ENCODE results near the gene CCDC57. TPM values are rescaled to one million over a fixed set of nuclear protein-coding genes. Genes with fewer than 3 reads are reported as not detected.

CCDC57 gene
- total RNA-seq, 5 donors from 2014 or later (not counting 1 experiment from before 2014, with no cell fraction given), result 86.4 to 127 (median 103) TPM

DNA sequence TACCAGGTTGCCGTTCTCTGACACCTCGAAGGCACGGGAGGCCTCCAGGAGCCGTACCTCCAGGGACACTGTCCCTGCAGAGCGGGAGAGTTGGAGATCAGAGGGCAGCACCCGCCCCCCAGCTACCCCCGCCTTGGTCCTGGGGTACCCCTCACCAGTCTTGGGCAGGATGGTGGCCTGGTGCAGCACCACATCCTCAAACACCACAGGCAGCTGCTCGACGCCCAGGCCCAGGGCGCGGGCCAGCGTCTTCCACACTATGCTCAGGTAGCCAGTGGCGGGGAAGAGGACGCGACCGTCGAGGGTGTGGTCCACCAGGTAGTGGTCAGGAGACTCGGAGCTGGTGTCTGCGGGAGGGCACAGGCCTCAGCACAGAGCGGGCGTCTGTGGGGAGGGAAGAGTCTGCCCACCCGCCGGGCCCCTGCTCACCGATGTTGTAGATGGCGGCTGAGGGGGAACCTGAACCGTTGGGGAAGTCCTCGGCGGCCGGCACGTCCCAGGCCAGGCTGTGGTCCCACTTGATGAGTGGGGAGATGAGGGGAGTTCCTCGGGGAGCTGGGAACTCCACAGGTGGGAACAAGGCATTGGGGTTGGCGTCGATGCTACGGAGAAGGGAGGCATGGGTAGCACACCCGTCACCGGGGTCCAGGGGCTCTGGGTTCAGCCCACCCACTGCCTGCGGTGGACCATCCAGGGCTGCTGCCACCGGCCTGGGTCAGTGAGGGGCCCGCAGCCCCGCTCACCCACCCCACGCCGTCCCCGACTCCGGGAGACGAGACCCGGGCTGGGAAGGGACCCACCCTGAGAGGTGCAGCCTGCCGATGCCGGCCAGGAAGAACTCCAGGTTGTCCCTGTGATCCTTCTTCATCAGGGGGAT lies 124.4 kb downstream of the CCDC57 start:
- WGBS (ENCODE audit: insufficient coverage), result 97% methylated on average over 34 of the region's 48 CpGs
- Mint-ChIP-seq H3K4me3 (no peak overlapping the region), H3K4me1 (no peaks in the 10 kb centered on the region), H3K36me3 (peaks cover 6% of the 10 kb centered on the region), H3K27me3 (no peaks in the 10 kb centered on the region), H3K9me3 (no peaks in the 10 kb centered on the region), H3K27ac (no peak overlapping the region)
- H3K4me1 ChIP-seq (ENCODE audit: control insufficient read depth in 1 of 2, extremely low read depth in 1 of 2, insufficient read depth in 2 of 2, low read length in 2 of 2), result no peaks in the 10 kb centered on the region
- peak in 1 of 35 experiments; percentile 3 for DNase-seq
- no peak overlapping the region for H3K27ac ChIP-seq (ENCODE audit: low read length)
- no peaks in the 10 kb centered on the region for H3K9me3 ChIP-seq
- ChIA-PET CTCF (interaction anchor here in 1 of 2 donors (0.6 kb wide), 1 partner anchor 46 kb away, joined by 3 read pairs; no protein-coding TSS in a partner anchor), POLR2A (no interaction called here)
- no peak overlapping the region for H3K4me3 ChIP-seq (ENCODE audit: control insufficient read depth in 1 of 2, extremely low read depth in 1 of 2, low read length in 1 of 2)
- H3K27me3 ChIP-seq (replicated peaks in 1 of 2; ENCODE audit: control insufficient read depth in 2 of 2, extremely low read depth in 1 of 2, insufficient read depth in 2 of 2, low read length in 1 of 2), result no peaks in the 10 kb centered on the region
- H3K36me3 ChIP-seq (ENCODE audit: control insufficient read depth in 2 of 2, extremely low read depth in 1 of 2, insufficient read depth in 1 of 2, low read length in 1 of 2), result peaks cover 35 to 82% of the 10 kb centered on the region in 2 donors
- no peak for ATAC-seq (replicated peaks in 1 of 4)

DNA sequence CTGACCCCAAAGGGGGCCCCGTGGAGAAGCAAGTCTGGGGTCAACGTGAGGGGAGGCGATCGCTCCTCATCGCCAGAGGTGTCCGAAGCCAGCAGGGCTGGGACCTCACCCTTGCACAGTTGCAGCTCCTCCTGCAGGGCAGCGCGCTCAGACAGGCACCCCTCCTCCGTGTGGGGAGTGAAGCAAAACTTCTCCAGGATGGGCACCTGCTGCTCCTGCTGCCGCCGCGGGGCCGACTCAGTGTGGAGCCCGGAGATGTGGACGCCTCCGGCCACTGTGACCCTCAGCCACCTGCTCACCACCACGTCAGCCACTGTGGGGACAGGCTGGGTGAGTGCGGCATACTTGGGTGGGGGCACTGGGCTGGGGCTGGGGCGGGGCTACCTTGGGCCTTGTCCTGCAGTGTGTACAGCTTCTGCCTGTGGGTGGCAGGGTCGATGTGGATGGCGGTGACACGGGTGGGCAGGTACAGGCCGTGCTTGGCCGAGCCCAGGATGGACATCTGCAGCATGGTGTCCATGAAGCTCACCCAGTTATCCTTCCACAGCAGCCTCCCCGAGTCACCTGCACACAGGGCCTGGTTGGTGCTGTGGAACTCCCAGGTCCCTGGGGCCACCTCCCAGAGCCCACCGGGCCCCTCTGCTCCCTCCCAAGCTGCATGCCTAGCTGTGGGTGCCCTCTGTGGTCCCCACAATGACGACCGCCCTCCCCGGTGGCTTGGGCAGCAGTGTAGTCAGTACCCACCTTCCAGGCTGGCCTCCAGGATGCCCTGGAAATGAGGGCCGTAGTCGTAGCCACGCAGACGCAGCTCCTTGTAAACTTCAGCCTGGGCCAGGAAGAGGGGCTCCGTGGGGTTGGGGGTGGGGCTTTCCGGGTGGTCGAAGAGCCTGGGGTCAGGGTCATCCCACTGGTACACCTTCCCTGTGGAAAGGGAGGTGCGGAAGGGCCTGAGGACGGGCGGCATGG lies 125.4 kb downstream of the CCDC57 start:
- H3K9me3 Mint-ChIP-seq, result no peaks in the 10 kb centered on the region
- Histone ChIP-seq H3K27me3 (replicated peaks in 1 of 2; ENCODE audit: control insufficient read depth in 2 of 2, extremely low read depth in 1 of 2, insufficient read depth in 2 of 2, low read length in 1 of 2) (no peaks in the 10 kb centered on the region), H3K36me3 (ENCODE audit: control insufficient read depth in 2 of 2, extremely low read depth in 1 of 2, insufficient read depth in 1 of 2, low read length in 1 of 2) (peaks cover 43 to 83% of the 10 kb centered on the region in 2 donors), H3K4me3 (ENCODE audit: control insufficient read depth in 1 of 2, extremely low read depth in 1 of 2, low read length in 1 of 2) (no peak overlapping the region), H3K4me1 (ENCODE audit: control insufficient read depth in 1 of 2, extremely low read depth in 1 of 2, insufficient read depth in 2 of 2, low read length in 2 of 2) (no peaks in the 10 kb centered on the region), H3K9me3 (no peaks in the 10 kb centered on the region), H3K27ac (ENCODE audit: low read length) (no peak overlapping the region)
- DNase-seq (peak in 2 of 35 experiments; percentile 3), ATAC-seq (replicated peaks in 1 of 4) (no peak)
- POLR2A ChIA-PET, result no interaction called here
- H3K4me1 Mint-ChIP-seq, result no peaks in the 10 kb centered on the region
- no peak overlapping the region for H3K4me3 Mint-ChIP-seq
- CTCF ChIA-PET, result interaction anchor here in 1 of 2 donors (0.6 kb wide), 1 partner anchor 448 kb away, joined by 3 read pairs; no protein-coding TSS in a partner anchor
- WGBS (ENCODE audit: insufficient coverage), result 97% methylated on average over 21 of the region's 39 CpGs
- peaks cover 4% of the 10 kb centered on the region for H3K36me3 Mint-ChIP-seq
- no peak overlapping the region for H3K27ac Mint-ChIP-seq
- H3K27me3 Mint-ChIP-seq, result no peaks in the 10 kb centered on the region

DNA sequence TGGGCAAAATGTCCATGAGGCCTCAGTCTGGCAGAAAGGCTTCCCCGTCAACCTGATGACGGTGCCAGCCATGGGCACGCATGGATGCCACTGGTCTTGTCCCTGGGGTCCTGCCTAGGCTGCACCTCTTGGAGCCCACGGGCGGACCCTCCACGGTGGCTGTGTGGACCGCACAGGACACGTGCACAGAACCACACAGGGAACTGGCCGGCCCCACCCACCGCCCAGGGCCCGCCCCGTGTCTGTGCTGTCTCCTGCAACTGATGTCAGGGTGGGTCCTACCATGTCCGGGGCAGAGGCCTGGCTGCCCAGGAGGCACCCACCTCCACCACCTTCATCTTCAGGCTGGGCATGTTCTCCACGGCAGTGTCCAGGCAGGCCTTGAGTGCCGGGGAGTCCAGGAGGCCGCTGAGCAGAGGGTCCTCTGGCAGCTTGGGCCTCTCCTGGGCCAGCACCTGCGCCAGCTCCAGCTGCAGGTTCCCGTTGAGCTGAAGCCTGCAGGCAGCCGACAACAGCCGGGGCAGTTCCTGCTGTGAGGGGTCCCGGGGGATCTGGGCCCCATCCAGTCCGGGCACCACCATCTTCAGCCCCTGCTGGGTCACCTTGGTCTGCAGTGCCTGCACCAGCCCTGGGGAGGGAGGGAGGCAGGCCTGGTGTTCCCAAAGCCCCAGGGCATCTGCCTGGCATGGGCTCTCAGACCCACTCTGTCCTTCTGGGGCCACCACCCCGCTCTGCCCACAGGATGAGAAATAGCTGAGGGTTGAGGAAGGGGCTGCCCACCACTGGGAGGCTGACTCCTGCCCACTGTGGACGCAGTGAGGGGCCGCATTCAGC lies 126.5 kb downstream of the CCDC57 start:
- Histone ChIP-seq H3K4me3 (ENCODE audit: control insufficient read depth in 1 of 2, extremely low read depth in 1 of 2, low read length in 1 of 2) (no peak overlapping the region), H3K4me1 (ENCODE audit: control insufficient read depth in 1 of 2, extremely low read depth in 1 of 2, insufficient read depth in 2 of 2, low read length in 2 of 2) (no peaks in the 10 kb centered on the region), H3K27me3 (replicated peaks in 1 of 2; ENCODE audit: control insufficient read depth in 2 of 2, extremely low read depth in 1 of 2, insufficient read depth in 2 of 2, low read length in 1 of 2) (no peaks in the 10 kb centered on the region), H3K36me3 (ENCODE audit: control insufficient read depth in 2 of 2, extremely low read depth in 1 of 2, insufficient read depth in 1 of 2, low read length in 1 of 2) (peaks cover 36 to 82% of the 10 kb centered on the region in 2 donors), H3K27ac (ENCODE audit: low read length) (no peak overlapping the region), H3K9me3 (no peaks in the 10 kb centered on the region)
- no peak for ATAC-seq (replicated peaks in 1 of 4)
- H3K4me3 Mint-ChIP-seq, result no peak overlapping the region
- peak in 1 of 35 experiments; percentile 2 for DNase-seq
- peaks cover 4% of the 10 kb centered on the region for H3K36me3 Mint-ChIP-seq
- H3K4me1 Mint-ChIP-seq, result no peaks in the 10 kb centered on the region
- ChIA-PET CTCF (interaction anchor here in 1 of 2 donors (0.6 kb wide), 1 partner anchor 449 kb away, joined by 3 read pairs; no protein-coding TSS in a partner anchor), POLR2A (no interaction called here)
- 96% methylated on average over 25 of the region's 25 CpGs for WGBS (ENCODE audit: insufficient coverage)
- H3K9me3 Mint-ChIP-seq, result no peaks in the 10 kb centered on the region
- no peaks in the 10 kb centered on the region for H3K27me3 Mint-ChIP-seq
- no peak overlapping the region for H3K27ac Mint-ChIP-seq

DNA sequence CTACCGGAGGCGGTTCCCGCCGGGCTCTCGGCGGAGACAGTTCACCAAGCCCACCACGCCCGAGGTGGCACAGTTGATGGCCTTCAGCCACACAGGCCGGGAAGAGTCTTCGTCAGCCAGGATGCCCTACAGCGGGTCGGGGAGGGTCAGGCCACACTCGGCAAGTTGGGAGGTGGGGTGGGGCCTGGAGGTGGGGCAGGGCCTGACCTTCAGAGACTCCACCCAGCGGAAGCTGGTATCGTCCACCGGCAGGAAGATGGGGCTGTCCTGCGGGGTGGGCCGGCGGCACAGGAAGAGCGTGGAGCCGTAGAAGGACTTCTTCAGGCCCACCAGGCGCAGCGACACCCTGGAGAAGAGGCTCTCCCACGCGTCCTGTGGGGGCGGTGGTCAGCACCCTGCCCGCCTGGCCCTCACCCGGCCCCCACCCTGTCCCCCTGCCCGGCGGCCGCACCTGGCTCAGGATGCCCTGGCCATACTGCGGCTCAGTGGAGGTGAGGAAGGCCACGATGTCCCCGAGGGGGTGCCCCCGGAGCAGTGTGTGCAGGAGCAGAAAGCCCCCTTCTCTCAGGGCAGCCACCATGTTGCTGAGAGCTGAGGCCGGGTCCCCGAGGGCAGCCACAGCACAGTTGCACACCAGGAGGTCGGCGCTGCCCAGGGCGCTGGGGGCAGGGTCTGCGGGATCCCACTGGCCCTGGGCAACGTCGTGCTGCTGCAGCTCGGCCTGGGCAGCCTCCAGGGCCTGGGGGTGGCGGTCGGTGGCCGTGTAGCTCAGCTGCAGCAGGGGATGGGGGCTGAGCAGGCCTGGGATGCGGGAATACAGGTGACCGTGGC lies 127.4 kb downstream of the CCDC57 start:
- Mint-ChIP-seq H3K9me3 (no peaks in the 10 kb centered on the region), H3K4me1 (no peaks in the 10 kb centered on the region), H3K27me3 (no peaks in the 10 kb centered on the region), H3K4me3 (no peak overlapping the region), H3K36me3 (peaks cover 4% of the 10 kb centered on the region), H3K27ac (no peak overlapping the region)
- no peak overlapping the region for H3K4me3 ChIP-seq (ENCODE audit: control insufficient read depth in 1 of 2, extremely low read depth in 1 of 2, low read length in 1 of 2)
- no peak overlapping the region for H3K27ac ChIP-seq (ENCODE audit: low read length)
- DNase-seq (peak in 1 of 35 experiments; percentile 0), ATAC-seq (replicated peaks in 1 of 4) (no peak)
- WGBS (ENCODE audit: insufficient coverage), result 92% methylated on average over 37 of the region's 49 CpGs
- H3K4me1 ChIP-seq (ENCODE audit: control insufficient read depth in 1 of 2, extremely low read depth in 1 of 2, insufficient read depth in 2 of 2, low read length in 2 of 2), result no peaks in the 10 kb centered on the region
- H3K36me3 ChIP-seq (ENCODE audit: control insufficient read depth in 2 of 2, extremely low read depth in 1 of 2, insufficient read depth in 1 of 2, low read length in 1 of 2), result peaks cover 36 to 82% of the 10 kb centered on the region in 2 donors
- CTCF ChIA-PET, result interaction anchor here in 1 of 2 donors (0.7 kb wide), 1 partner anchor 112 kb away, joined by 3 read pairs; no protein-coding TSS in a partner anchor
- POLR2A ChIA-PET, result no interaction called here
- no peaks in the 10 kb centered on the region for H3K27me3 ChIP-seq (replicated peaks in 1 of 2; ENCODE audit: control insufficient read depth in 2 of 2, extremely low read depth in 1 of 2, insufficient read depth in 2 of 2, low read length in 1 of 2)
- no peaks in the 10 kb centered on the region for H3K9me3 ChIP-seq

DNA sequence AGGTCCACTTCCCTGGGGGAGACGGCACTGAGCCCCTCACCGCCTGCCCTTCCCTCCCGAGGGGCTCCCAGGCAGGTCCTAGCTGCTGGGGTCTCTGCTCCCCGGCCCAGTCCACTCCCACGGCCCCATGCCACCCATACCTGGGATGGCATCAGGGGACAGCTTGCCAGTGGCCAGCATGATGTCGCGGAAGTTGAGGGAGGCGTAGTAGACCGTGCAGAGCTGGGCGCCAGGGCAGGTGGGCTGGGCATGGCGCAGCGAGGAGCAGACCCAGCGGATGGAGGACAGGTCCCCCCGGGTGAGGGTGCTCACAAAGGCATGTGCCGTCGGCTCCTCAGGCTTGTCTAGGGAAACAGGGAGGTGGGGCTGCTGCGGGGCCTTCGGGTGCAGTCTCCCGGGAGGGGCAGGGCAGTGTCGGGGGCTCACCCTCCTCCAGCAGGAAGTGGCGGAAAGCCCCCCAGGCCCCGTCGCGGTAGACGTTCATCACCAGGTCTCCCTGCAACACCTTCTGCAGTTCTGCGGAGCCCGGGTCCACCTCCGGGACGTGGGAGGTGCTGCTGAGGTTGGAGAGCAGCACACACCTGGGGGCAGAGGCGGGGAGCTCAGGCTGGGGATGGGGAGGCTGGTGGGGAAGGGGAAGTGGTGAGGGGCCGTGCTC lies 128.1 kb downstream of the CCDC57 start:
- no peaks in the 10 kb centered on the region for H3K4me1 ChIP-seq (ENCODE audit: control insufficient read depth in 1 of 2, extremely low read depth in 1 of 2, insufficient read depth in 2 of 2, low read length in 2 of 2)
- no peaks in the 10 kb centered on the region for H3K9me3 ChIP-seq
- 95% methylated on average over 24 of the region's 31 CpGs for WGBS (ENCODE audit: insufficient coverage)
- no peak overlapping the region for H3K27ac ChIP-seq (ENCODE audit: low read length)
- peaks cover 8% of the 10 kb centered on the region for H3K36me3 Mint-ChIP-seq
- no peaks in the 10 kb centered on the region for H3K4me1 Mint-ChIP-seq
- H3K9me3 Mint-ChIP-seq, result no peaks in the 10 kb centered on the region
- ATAC-seq (replicated peaks in 1 of 4) (no peak), DNase-seq (peak in 1 of 35 experiments; percentile 1)
- no peak overlapping the region for H3K27ac Mint-ChIP-seq
- CTCF ChIA-PET, result interaction anchor here in 1 of 2 donors (0.7 kb wide), 1 partner anchor 113 kb away, joined by 3 read pairs; no protein-coding TSS in a partner anchor
- H3K27me3 ChIP-seq (replicated peaks in 1 of 2; ENCODE audit: control insufficient read depth in 2 of 2, extremely low read depth in 1 of 2, insufficient read depth in 2 of 2, low read length in 1 of 2), result no peaks in the 10 kb centered on the region
- peaks cover 37 to 81% of the 10 kb centered on the region in 2 donors for H3K36me3 ChIP-seq (ENCODE audit: control insufficient read depth in 2 of 2, extremely low read depth in 1 of 2, insufficient read depth in 1 of 2, low read length in 1 of 2)
- no peak overlapping the region for H3K4me3 ChIP-seq (ENCODE audit: control insufficient read depth in 1 of 2, extremely low read depth in 1 of 2, low read length in 1 of 2)
- H3K27me3 Mint-ChIP-seq, result no peaks in the 10 kb centered on the region
- POLR2A ChIA-PET, result no interaction called here
- H3K4me3 Mint-ChIP-seq, result no peak overlapping the region
